GM12891 (cell line): ENCODE results near the gene VAMP2.

Experiments
- PAX5 ChIP-seq: IDR thresholded peaks from 2 replicates; pipeline ENCODE4 v1.6.1; 2011; ENCODE audit warnings: low read length, moderate library complexity, mild to moderate bottlenecking; ENCODE audit not compliant: insufficient read depth, severe bottlenecking
- POLR2A ChIP-seq: IDR thresholded peaks from 2 replicates; pipeline ENCODE4 v1.6.1; 2011; ENCODE audit warnings: low read depth, low read length, control low read depth
- POLR2AphosphoS5 ChIP-seq: IDR thresholded peaks from 2 replicates; pipeline ENCODE4 v1.6.1; 2011; ENCODE audit warnings: low read depth, low read length, control low read depth
- SPI1 ChIP-seq: IDR thresholded peaks from 2 replicates; pipeline ENCODE4 v1.6.1; 2011; ENCODE audit warnings: low read depth, low read length, control low read depth
- TAF1 ChIP-seq: IDR thresholded peaks from 2 replicates; pipeline ENCODE4 v1.6.1; 2011; ENCODE audit warnings: low read depth, low read length, control low read depth

DNA sequence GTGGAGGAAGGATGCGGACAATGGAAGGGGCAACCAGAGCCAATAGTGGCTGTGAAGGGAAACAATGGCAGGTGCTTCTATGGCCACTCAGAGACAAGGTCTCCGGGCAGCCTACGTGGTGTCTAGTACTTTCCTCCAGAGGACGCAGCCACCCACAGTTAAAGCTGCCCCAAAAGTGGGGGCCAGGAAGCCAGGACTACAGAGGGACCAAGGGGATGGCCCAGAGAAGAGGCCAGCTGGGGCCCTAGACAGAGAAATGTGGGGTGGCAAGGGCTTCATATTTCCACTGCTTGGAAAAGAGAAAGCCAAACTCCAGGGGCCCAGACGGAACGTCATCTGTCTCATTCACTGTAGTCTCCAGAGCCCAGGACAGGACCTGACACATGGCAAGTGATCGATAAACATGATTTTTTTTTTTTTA, 9.7 kb downstream of the VAMP2 start:
- no peak for TF ChIP-seq TAF1
- no peak for TF ChIP-seq POLR2A
- no peak for TF ChIP-seq PAX5
- no peak for TF ChIP-seq POLR2AphosphoS5
- TF ChIP-seq SPI1 = no peak
